GM10847 (cell line): ENCODE results near the gene BICD2.

Experiments used
- POLR2A ChIP-seq: IDR thresholded peaks from 2 replicates; pipeline ENCODE4 v1.6.1; 2011; ENCODE audit not compliant: insufficient read length; ENCODE audit errors: extremely low read depth

BICD2 gene

GRCh38 chr9:92717201-92718085 is 47.2 kb downstream of the BICD2 start:
- TF ChIP-seq POLR2A, result no peak

GRCh38 chr9:92716557-92716956 is 48.1 kb downstream of the BICD2 start:
- no peak for TF ChIP-seq POLR2A

GRCh38 chr9:92715488-92716231 is 49.0 kb downstream of the BICD2 start:
- TF ChIP-seq POLR2A, result no peak

GRCh38 chr9:92714787-92715487 is 49.7 kb downstream of the BICD2 start:
- TF ChIP-seq POLR2A, result no peak

GRCh38 chr9:92714016-92714415 is 50.6 kb downstream of the BICD2 start:
- TF ChIP-seq POLR2A, result no peak

- no peak for TF ChIP-seq POLR2A
Observed at GRCh38 chr9:92713528-92713927, 51.1 kb downstream of the BICD2 start.

- TF ChIP-seq POLR2A, result no peak
Observed at GRCh38 chr9:92712767-92713166, 51.9 kb downstream of the BICD2 start.

- no peak for TF ChIP-seq POLR2A
Observed at GRCh38 chr9:92711844-92712243, 52.8 kb downstream of the BICD2 start.

GRCh38 chr9:92711146-92711545 is 53.5 kb downstream of the BICD2 start:
- TF ChIP-seq POLR2A, result no peak

GRCh38 chr9:92710368-92710767 is 54.3 kb downstream of the BICD2 start:
- TF ChIP-seq POLR2A, result no peak

GRCh38 chr9:92709954-92710353 is 54.7 kb downstream of the BICD2 start:
- no peak for TF ChIP-seq POLR2A

- TF ChIP-seq POLR2A, result no peak
Observed at GRCh38 chr9:92709240-92709639, 55.4 kb downstream of the BICD2 start.

- no peak for TF ChIP-seq POLR2A
Observed at GRCh38 chr9:92707530-92707929, 57.1 kb downstream of the BICD2 start.

GRCh38 chr9:92706218-92706940 is 58.3 kb downstream of the BICD2 start:
- no peak for TF ChIP-seq POLR2A

- no peak for TF ChIP-seq POLR2A
Observed at GRCh38 chr9:92704528-92704927, 60.1 kb downstream of the BICD2 start.
